HG02970 (cell line): ENCODE results near the gene VPS36.
"Not testable (repeated sequence)": the region's sequence is repeated elsewhere in the genome, so short reads cannot be mapped to it uniquely, and the experiment has no call there.

ENCODE experiments used
- ATAC-seq: cut with Tn5 transposase; IDR thresholded peaks from one replicate; pipeline ENCODE4 v1.9.1; 2021; ENCODE audit warnings: mild to moderate bottlenecking, moderate library complexity, moderate number of reproducible peaks; ENCODE audit not compliant: unreplicated experiment, low FRiP score

VPS36 gene

DNA sequence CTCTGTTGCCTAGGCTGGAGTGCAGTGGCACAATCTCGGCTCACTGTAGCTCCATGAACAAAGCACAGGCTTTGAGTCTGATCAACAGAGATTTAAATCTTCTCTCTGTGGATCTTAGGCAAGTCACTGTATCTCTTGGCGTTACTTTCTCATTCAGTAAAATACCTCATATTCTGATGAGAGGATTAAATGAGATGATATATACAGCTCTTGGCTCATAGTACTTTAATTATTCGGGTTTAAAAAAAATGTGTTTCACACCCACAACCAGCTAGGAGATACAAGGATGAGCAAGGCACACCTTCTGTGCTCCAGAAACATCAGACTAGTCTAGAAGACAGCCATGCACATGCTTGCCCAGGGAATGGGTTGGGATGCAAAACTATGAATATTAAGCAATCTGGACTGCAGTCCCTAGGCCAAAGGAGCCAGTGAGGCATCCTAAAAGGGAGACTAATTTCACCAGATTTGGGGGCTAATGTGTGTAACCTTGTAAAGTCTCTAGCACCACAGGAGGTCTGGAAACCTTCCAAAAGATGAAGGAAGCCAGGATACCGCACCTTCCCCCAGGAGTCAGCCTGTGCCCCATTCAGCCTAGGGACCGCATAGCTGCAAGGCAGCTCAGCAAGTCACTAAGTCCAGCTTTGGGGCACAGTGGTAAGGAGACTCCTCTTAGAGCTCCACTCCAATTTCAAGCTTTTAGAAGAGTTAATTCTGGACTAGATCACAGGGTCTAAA is 2.5 kb downstream of the VPS36 start:
- ATAC-seq: no peak

DNA sequence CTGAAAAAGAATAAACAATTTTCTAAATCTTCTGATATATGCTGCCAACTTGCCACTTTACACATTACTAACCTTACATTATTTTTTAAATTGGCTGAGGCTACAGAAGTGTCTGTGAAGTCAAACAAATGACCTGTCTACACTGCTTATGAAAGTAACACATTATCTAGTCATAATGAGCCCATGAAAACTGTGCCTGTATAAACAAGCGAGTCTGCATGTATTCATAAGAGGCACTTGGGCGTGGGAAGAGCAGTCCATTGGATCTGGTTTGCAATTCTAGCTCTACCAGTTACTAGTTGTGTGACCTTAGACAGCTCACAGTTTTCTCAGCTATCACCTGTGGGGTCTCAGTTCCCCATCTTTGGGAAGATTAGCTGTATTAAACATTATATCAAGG is 3.1 kb downstream of the VPS36 start:
- no peak for ATAC-seq

- no peak for ATAC-seq
Observed at GRCh38 chr13:52446265-52446664, 4.2 kb downstream of the VPS36 start.

GRCh38 chr13:52432456-52432855 is 18.0 kb downstream of the VPS36 start:
- no peak for ATAC-seq

DNA sequence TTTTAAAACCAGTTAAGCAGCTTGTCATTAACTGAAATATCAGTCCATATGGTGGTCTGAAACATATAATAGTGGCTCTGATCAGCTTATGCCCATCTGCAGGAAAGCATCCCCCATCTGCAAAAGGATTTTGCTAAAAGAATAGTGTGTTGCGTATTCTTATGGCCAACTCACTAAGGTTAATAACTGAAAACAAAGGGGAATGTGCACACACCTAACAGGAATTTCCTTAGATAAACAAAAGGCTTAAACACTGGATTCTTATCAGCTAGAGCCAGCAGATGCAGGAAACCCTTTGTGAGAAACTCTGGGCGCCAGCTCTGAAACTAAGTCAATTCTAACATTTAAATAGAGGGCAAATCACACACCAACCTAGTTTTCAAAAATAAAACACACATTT is 22.1 kb downstream of the VPS36 start:
- no peak for ATAC-seq

GRCh38 chr13:52421216-52421615 is 29.2 kb downstream of the VPS36 start:
- ATAC-seq: no peak

DNA sequence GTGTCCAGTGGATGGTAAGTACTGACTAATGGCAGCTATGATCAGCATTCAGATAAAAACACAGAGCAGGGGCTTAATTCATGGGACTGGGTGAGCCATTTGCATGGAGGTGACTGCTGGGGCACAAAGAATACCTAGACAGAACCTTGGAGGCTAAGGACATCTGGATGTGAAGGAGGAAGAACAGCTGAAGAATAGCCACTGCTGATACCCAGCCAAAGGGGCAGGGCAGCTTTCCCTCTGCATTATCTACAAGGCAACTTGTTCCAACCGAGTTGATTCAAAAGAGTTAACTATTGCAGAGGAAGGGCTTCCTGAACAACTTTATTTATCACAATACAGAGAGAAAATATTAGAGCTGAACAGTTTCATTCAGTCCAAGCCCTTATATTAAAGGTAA is 31.4 kb downstream of the VPS36 start:
- ATAC-seq: no peak

GRCh38 chr13:52414963-52415362 is 35.5 kb downstream of the VPS36 start:
- ATAC-seq: no peak

GRCh38 chr13:52414051-52414450 is 36.4 kb downstream of the VPS36 start:
- no peak for ATAC-seq

DNA sequence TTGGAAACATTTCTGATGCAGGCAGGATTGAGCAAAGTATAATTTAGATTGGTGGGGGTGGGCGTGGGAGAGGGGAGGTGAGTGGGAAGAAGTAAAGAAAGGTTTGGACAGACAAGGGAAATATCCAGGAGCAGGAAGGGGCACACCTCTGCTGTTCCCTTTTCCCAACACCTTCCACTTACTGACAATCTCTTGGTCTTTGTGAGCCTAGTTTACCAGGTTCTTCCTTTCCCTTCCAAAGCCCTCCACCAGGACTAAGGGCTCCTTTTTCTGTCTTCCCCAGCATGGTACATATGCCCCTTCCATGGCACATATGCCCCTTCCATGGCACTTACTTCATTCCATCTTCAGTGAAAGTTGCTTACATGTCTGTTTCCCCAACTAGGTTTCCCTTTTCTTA is 38.3 kb downstream of the VPS36 start:
- ATAC-seq: no peak

DNA sequence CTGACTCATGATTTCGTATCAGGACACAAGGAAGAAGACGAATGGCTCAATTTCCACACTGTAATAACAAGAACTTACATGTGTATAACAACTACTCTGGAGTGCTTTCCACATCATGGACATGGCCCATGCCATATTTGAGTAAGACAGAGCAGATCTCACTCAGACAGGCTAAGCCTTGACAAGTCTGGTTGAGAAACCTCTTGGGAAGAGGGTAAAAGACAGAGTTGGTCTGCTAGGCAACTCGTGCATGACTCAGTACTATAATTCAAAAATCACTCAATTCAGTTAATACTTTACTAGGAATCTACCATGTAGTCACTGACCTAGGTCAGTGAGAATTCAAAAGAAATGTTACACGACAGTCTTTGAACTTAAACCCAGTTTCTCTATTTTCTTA is 38.8 kb downstream of the VPS36 start:
- peak; percentile 92 for ATAC-seq

- ATAC-seq: not testable (repeated sequence)
Observed at GRCh38 chr13:52408071-52408658, 42.3 kb downstream of the VPS36 start.

DNA sequence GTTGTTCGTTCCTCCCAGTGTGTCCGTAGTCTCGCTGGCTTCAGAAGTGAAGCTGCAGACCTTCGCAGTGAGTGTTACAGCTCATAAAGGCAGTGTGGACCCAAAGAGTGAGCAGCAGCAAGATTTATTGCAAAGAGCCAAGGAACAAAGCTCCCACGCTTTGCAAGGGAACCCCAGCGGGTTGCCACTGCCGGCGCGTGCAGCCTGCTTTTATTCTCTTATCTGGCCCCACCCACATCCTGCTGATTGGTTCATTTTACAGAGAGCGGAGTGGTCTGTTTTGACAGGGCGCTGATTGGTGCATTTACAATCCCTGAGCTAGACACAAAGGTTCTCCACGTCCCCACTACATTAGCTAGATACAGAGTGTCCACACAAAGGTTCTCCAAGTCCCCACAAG is 43.0 kb downstream of the VPS36 start:
- not testable (repeated sequence) for ATAC-seq

DNA sequence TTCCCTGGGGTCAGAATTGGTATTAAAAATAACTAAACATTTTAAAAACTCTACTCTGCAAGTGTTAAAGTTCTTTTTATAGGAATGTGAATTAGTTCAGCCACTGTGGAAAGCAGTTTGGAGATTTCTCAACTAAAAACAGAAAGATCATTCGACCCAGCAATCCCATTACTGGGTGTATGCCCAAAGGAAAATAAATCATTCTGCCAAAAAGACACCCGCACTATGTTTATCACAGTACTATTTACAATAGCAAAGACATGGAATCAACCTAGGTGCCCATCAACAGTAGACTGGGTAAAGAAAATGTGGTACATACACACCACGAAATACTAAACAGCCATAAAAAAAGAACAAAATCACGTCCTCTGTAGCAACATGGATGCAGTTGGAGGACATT is 43.8 kb downstream of the VPS36 start:
- no peak for ATAC-seq

DNA sequence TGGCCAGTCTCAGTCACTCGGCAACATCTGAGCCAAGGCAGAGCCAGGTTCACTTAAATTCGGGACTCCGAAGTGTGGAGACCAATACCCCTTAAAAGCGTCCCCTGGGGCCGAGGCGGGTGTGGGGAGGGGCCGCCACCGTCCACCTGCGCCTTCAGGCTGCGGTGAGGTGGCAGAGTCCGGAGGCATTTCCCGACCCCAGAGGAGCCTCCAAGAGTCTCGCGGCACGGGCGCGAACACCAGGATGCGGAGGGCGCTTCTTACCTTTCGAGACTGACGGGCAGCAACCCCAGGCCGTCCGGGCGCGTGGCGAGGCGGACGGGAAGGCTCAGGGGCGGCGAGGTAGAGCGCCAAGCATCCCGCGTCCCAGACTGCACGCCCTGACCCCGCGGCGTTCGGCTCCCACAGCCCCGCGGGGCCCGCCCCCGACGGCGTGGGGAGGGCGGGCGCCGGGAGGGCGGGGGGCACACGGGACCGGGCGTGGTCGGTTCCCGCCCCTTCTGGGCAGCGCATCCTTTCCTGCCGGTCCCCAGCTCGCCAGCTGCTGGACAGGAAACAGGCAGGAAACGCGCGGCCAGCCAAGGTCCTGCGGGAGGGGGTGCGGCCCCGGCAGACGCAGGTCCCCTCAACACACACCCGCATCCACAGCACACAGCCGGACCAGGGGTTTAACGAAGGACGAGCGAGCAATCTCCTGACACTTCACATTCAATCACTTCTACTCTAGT is 44.5 kb downstream of the VPS36 start, which contains the start of gene THSD1:
Gene THSD1 (minus strand): TSS at position 406 of the 728 bp plus-strand sequence. CDS start 3,572 bp downstream, outside the sequence.
- no peak for ATAC-seq

DNA sequence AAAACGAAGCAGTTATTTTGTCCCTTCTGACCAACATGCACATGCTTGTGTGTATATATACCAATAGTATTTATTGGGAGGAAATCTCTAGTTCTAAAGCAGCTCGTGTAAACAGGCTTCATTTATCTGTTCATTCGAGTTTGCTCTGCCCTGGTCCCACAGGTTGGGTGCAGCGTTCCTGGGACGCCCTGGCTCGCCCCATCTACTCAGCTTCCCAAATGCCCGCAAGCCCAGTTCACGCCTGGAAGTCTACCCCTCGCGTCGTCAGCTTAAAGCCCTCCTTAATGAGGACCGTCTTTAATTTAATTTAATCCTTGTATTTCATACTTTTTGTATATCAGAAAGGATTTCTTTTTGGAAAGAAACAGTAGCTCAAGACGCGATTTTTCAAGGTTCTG is 45.1 kb downstream of the VPS36 start:
- no peak for ATAC-seq

DNA sequence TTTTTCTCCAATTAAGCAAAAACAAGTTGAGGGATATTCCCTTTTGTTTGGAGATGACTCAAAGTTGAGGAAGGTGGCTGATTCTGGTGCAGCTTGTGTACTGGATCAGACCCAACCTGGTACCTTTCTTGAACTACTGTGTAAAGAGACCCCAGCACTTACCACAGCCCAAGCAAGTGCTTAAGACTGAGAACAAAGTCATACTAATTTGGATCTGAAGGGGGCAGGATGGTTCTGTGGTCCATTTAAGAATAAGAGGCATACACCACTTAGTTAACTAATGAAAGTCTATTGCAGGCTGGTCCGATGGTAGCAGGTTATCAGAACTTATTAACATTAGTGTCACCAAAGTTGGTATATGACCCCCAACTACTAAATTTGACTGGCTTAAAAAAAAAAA is 50.7 kb downstream of the VPS36 start:
- no peak for ATAC-seq

DNA sequence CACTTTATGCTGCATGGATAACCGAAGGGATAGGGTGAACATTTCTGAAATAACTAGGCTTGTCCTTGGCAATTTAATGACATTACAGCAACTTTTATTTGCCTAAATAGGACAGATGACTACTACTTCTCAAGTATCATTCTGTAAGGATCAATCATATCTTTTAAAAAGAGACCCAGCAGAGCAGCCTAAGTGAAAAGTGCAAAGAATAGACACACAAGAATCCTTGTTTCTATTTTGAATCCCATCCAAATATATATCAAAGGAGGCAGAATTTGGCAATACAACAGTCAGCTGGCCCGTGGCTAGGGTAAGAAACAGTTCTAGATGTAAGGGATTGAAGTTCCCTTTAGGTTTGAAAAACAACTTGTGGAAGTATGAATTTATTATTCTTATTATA is 51.4 kb downstream of the VPS36 start:
- no peak for ATAC-seq

DNA sequence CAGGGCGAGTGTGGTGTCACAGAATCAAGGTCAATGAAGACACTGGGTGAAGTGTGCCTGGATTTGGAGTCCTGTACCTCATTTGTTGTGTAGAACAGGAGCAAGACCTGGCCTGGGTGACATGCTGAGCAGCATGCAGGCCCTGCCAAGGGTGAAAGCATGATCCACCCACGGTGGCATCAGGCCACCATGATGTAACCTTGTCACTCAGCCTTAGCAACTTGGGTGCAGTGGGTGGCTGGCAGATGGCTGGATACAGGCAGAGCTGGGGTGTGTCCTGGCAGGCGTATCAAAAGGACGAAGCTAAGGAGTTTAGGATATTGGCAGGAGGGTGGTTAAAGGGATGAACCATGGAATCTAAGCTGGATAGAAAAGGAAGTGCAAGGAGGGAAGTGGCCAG is 54.7 kb downstream of the VPS36 start:
- no peak for ATAC-seq

GRCh38 chr13:52394586-52394985 is 55.8 kb downstream of the VPS36 start:
- ATAC-seq: no peak

GRCh38 chr13:52393572-52394357 is 56.7 kb downstream of the VPS36 start:
- ATAC-seq: no peak
